DOHH2 (cell line): Measurements from ENCODE around the gene MAPK7.
A peak's percentile ranks its signal among the peaks of the same experiment; 100 is the strongest.

Source experiments
- CTCF ChIP-seq: fragments of 200-600 bp; sonication (generic); IDR thresholded peaks from one replicate; pipeline ENCODE4 v1.5.1; 2014; ENCODE audit warnings: antibody characterized with exemption, mild to moderate bottlenecking, low read depth, low read length; ENCODE audit not compliant: poor library complexity, severe bottlenecking
- EZH2phosphoT487 ChIP-seq: fragments of 200-600 bp; sonication (generic); IDR thresholded peaks from 2 replicates; pipeline ENCODE4 v1.6.1; 2017; ENCODE audit warnings: borderline replicate concordance, mild to moderate bottlenecking, antibody characterized with exemption, low read length, moderate library complexity, mixed read lengths

- TF ChIP-seq CTCF (peak; percentile 42), EZH2phosphoT487 (no peak)
Observed at GRCh38 chr17:19363114-19363438, 15.2 kb upstream of the MAPK7 start.
